ENCODE data around the gene USP17L21.
"Not testable (repeated sequence)": the region's sequence is repeated elsewhere in the genome, so short reads cannot be mapped to it uniquely, and the experiment has no call there.

Gene USP17L21

DNA sequence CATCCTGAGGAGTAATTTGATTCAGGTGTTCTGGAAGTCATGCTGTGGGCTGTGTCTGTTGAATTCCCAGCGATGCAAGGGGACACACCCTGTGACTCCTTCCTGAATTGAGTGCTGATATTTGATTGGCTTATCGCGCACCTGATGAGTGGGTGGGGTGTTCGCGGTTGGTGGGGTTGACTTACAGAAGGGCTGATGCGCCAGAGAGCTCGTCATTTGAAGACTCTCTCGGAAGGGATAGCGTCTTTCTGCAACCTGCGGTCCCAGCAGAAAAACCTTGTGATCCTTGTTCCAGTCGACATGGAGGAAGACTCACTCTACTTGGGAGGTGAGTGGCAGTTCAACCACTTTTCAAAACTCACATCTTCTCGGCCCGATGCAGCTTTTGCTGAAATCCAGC is at the start of gene USP17L21:
Gene USP17L21, plus strand, starts transcription at position 301 of the 400 bp plus-strand sequence. Its CDS starts 0 bp downstream, at position 301.
- H3K4me3 ChIP-seq (ENCODE audit: low read length); DNase-seq (ENCODE audit: low read depth): not testable (repeated sequence)

DNA sequence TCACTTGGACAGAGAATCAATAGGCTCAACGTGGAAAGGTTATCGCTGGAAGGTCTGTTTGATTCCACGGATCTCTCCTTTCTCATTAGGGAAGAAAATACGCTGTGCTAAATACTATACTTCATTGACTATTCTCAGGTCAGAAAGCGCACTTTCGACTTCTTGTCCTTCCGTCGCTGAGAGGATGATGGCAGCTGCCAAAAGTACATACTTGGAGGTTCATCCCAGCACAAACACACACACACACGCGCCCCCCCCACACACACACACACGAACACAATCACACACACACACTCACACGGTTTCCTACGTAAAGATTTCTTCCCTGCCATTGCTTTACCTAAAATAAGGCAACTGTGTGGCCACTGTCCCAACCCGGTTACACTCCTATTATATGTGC is 48.0 kb upstream of the USP17L21 start:
- H3K4me3 ChIP-seq (ENCODE audit: low read length); DNase-seq (ENCODE audit: low read depth): not testable (repeated sequence)

GRCh38 chr4:9215105-9215504 is 47.6 kb upstream of the USP17L21 start, which contains the start of gene USP17L11:
USP17L11 (plus strand) TSS chr4:9215405; CDS start chr4:9215405, 0 bp downstream.
- H3K4me3 ChIP-seq (ENCODE audit: low read length); DNase-seq (ENCODE audit: low read depth): not testable (repeated sequence)

GRCh38 chr4:9219852-9220251 is 42.8 kb upstream of the USP17L21 start, which contains the start of gene USP17L12:
USP17L12 (plus strand) TSS chr4:9220152; CDS start chr4:9220152, 0 bp downstream.
- not testable (repeated sequence) for H3K4me3 ChIP-seq (ENCODE audit: low read length); DNase-seq (ENCODE audit: low read depth)

DNA sequence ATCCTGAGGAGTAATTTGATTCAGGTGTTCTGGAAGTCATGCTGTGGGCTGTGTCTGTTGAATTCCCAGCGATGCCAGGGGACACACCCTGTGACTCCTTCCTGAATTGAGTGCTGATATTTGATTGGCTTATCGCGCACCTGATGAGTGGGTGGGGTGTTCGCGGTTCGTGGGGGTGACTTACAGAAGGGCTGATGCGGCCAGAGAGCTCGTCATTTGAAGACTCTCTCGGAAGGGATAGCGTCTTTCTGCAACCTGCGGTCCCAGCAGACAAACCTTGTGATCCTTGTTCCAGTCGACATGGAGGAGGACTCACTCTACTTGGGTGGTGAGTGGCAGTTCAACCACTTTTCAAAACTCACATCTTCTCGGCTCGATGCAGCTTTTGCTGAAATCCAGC is 38.1 kb upstream of the USP17L21 start, which contains the start of gene USP17L13:
Gene USP17L13, plus strand, starts transcription at position 301 of the 400 bp plus-strand sequence. Its CDS starts 0 bp downstream, at position 301.
- DNase-seq (ENCODE audit: low read depth); H3K4me3 ChIP-seq (ENCODE audit: low read length): not testable (repeated sequence)

DNA sequence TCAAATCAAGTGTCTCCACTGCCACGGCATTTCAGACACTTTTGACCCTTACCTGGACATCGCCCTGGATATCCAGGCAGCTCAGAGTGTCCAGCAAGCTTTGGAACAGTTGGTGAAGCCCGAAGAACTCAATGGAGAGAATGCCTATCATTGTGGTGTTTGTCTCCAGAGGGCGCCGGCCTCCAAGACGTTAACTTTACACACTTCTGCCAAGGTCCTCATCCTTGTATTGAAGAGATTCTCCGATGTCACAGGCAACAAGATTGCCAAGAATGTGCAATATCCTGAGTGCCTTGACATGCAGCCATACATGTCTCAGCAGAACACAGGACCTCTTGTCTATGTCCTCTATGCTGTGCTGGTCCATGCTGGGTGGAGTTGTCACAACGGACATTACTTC is 32.4 kb upstream of the USP17L21 start:
- not testable (repeated sequence) for DNase-seq (ENCODE audit: low read depth); H3K4me3 ChIP-seq (ENCODE audit: low read length)

GRCh38 chr4:9234085-9234484 is 28.6 kb upstream of the USP17L21 start, which contains the start of gene USP17L15:
USP17L15 (plus strand) TSS chr4:9234385; CDS start chr4:9234385, 0 bp downstream.
- H3K4me3 ChIP-seq (ENCODE audit: low read length); DNase-seq (ENCODE audit: low read depth): not testable (repeated sequence)

DNA sequence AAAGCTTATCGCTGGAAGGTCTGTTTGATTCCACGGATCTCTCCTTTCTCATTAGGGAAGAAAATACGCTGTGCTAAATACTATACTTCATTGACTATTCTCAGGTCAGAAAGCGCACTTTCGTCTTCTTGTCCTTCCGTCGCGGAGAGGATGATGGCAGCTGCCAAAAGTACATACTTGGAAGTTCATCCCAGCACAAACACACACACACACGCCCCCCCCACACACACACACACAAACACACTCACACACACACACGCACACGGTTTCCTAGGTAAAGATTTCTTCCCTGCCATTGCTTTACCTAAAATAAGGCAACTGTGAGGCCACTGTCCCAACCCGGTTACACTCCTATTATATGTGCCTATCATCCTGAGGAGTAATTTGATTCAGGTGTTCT is 24.2 kb upstream of the USP17L21 start:
- H3K4me3 ChIP-seq (ENCODE audit: low read length); DNase-seq (ENCODE audit: low read depth): not testable (repeated sequence)

DNA sequence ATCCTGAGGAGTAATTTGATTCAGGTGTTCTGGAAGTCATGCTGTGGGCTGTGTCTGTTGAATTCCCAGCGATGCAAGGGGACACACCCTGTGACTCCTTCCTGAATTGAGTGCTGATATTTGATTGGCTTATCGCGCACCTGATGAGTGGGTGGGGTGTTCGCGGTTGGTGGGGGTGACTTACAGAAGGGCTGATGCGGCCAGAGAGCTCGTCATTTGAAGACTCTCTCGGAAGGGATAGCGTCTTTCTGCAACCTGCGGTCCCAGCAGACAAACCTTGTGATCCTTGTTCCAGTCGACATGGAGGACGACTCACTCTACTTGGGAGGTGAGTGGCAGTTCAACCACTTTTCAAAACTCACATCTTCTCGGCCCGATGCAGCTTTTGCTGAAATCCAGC is 19.1 kb upstream of the USP17L21 start, which contains the start of gene USP17L17:
Gene USP17L17, plus strand, starts transcription at position 301 of the 400 bp plus-strand sequence. Its CDS starts 0 bp downstream, at position 301.
- DNase-seq (ENCODE audit: low read depth); H3K4me3 ChIP-seq (ENCODE audit: low read length): not testable (repeated sequence)

DNA sequence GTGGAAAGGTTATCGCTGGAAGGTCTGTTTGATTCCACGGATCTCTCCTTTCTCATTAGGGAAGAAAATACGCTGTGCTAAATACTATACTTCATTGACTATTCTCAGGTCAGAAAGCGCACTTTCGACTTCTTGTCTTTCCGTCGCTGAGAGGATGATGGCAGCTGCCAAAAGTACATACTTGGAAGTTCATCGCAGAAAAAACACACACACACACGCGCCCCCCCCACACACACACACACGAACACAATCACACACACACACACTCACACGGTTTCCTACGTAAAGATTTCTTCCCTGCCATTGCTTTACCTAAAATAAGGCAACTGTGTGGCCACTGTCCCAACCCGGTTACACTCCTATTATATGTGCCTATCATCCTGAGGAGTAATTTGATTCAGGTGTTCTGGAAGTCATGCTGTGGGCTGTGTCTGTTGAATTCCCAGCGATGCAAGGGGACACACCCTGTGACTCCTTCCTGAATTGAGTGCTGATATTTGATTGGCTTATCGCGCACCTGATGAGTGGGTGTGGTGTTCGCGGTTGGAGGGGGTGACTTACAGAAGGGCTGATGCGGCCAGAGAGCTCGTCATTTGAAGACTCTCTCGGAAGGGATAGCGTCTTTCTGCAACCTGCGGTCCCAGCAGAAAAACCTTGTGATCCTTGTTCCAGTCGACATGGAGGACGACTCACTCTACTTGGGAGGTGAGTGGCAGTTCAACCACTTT is 14.6 kb upstream of the USP17L21 start, which contains the start of gene USP17L18:
Gene USP17L18, plus strand, starts transcription at position 678 of the 728 bp plus-strand sequence. Its CDS starts 0 bp downstream, at position 678.
- H3K4me3 ChIP-seq (ENCODE audit: low read length), result not testable (repeated sequence)
- DNase-seq (ENCODE audit: low read depth), result peak; percentile 0

DNA sequence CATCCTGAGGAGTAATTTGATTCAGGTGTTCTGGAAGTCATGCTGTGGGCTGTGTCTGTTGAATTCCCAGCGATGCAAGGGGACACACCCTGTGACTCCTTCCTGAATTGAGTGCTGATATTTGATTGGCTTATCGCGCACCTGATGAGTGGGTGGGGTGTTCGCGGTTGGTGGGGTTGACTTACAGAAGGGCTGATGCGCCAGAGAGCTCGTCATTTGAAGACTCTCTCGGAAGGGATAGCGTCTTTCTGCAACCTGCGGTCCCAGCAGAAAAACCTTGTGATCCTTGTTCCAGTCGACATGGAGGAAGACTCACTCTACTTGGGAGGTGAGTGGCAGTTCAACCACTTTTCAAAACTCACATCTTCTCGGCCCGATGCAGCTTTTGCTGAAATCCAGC is 9.6 kb upstream of the USP17L21 start, which contains the start of gene USP17L19:
Gene USP17L19, plus strand, starts transcription at position 301 of the 400 bp plus-strand sequence. Its CDS starts 0 bp downstream, at position 301.
- not testable (repeated sequence) for H3K4me3 ChIP-seq (ENCODE audit: low read length); DNase-seq (ENCODE audit: low read depth)

DNA sequence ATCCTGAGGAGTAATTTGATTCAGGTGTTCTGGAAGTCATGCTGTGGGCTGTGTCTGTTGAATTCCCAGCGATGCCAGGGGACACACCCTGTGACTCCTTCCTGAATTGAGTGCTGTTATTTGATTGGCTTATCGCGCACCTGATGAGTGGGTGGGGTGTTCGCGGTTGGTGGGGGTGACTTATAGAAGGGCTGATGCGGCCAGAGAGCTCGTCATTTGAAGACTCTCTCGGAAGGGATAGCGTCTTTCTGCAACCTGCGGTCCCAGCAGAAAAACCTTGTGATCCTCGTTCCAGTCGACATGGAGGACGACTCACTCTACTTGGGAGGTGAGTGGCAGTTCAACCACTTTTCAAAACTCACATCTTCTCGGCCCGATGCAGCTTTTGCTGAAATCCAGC is 4.8 kb upstream of the USP17L21 start, which contains the start of gene USP17L20:
Gene USP17L20, plus strand, starts transcription at position 301 of the 400 bp plus-strand sequence. Its CDS starts 0 bp downstream, at position 301.
- DNase-seq (ENCODE audit: low read depth); H3K4me3 ChIP-seq (ENCODE audit: low read length): not testable (repeated sequence)

GRCh38 chr4:9267319-9267718 is 4.6 kb downstream of the USP17L21 start, which contains the start of gene USP17L22:
USP17L22 (plus strand) TSS chr4:9267619; CDS start chr4:9267619, 0 bp downstream.
- not testable (repeated sequence) for H3K4me3 ChIP-seq (ENCODE audit: low read length); DNase-seq (ENCODE audit: low read depth)

GRCh38 chr4:9271719-9272118 is 9.0 kb downstream of the USP17L21 start:
- H3K4me3 ChIP-seq (ENCODE audit: low read length); DNase-seq (ENCODE audit: low read depth): not testable (repeated sequence)
